GM21367 (cell line): ENCODE measurements around the gene PALMD.

ENCODE experiments used
- ATAC-seq: cut with Tn5 transposase; IDR thresholded peaks from one replicate; pipeline ENCODE4 v1.9.1; 2021; ENCODE audit not compliant: unreplicated experiment

PALMD gene

GRCh38 chr1:99691175-99691574, 45.3 kb downstream of the PALMD start:
- ATAC-seq, result no peak

GRCh38 chr1:99696616-99697015, 50.7 kb downstream of the PALMD start:
- no peak for ATAC-seq

GRCh38 chr1:99697580-99697979, 51.7 kb downstream of the PALMD start:
- no peak for ATAC-seq

- no peak for ATAC-seq
Observed at GRCh38 chr1:99700020-99700419, 54.1 kb downstream of the PALMD start.

GRCh38 chr1:99702221-99702620, 56.3 kb downstream of the PALMD start:
- ATAC-seq, result no peak

GRCh38 chr1:99704356-99704816, 58.5 kb downstream of the PALMD start:
- no peak for ATAC-seq

- no peak for ATAC-seq
Observed at GRCh38 chr1:99705385-99705784, 59.5 kb downstream of the PALMD start.

GRCh38 chr1:99707535-99708142, 61.7 kb downstream of the PALMD start:
- ATAC-seq, result peak; percentile 88

GRCh38 chr1:99710994-99711393, 65.1 kb downstream of the PALMD start:
- no peak for ATAC-seq

- ATAC-seq, result no peak
Observed at GRCh38 chr1:99713006-99713405, 67.1 kb downstream of the PALMD start.

- no peak for ATAC-seq
Observed at GRCh38 chr1:99717005-99717404, 71.1 kb downstream of the PALMD start.

GRCh38 chr1:99723251-99723650, 77.3 kb downstream of the PALMD start:
- ATAC-seq, result no peak

- no peak for ATAC-seq
Observed at GRCh38 chr1:99725996-99726395, 80.1 kb downstream of the PALMD start.

- no peak for ATAC-seq
Observed at GRCh38 chr1:99726407-99726806, 80.5 kb downstream of the PALMD start.

- ATAC-seq, result no peak
Observed at GRCh38 chr1:99726818-99727217, 80.9 kb downstream of the PALMD start.

GRCh38 chr1:99727575-99728185, 81.8 kb downstream of the PALMD start:
- ATAC-seq, result no peak

- ATAC-seq, result peak; percentile 62
Observed at GRCh38 chr1:99728494-99729235, 82.8 kb downstream of the PALMD start.

- no peak for ATAC-seq
Observed at GRCh38 chr1:99731384-99731783, 85.5 kb downstream of the PALMD start.

GRCh38 chr1:99735852-99736251, 89.9 kb downstream of the PALMD start:
- no peak for ATAC-seq

- no peak for ATAC-seq
Observed at GRCh38 chr1:99737016-99737415, 91.1 kb downstream of the PALMD start.

- ATAC-seq, result no peak
Observed at GRCh38 chr1:99738858-99739465, 93.0 kb downstream of the PALMD start.

GRCh38 chr1:99740141-99740540, 94.2 kb downstream of the PALMD start:
- no peak for ATAC-seq
